Superior temporal gyrus (tissue), 1 donor: ENCODE data around the gene SLC6A19.
"Not testable (repeated sequence)": the region's sequence is repeated elsewhere in the genome, so short reads cannot be mapped to it uniquely, and the experiment has no call there.

Experiments
- DNase-seq: peaks from one replicate; pipeline ENCODE4 v3.0.0-alpha.2; 2016; ENCODE audit errors: extremely low spot score

Gene SLC6A19

GRCh38 chr5:1201327-1202025 is at the start of gene SLC6A19:
Gene SLC6A19, plus strand, starts transcription at chr5:1201595. Its CDS starts 56 bp downstream, at chr5:1201651.
- DNase-seq, result no peak

- DNase-seq, result no peak
These were observed 49.2 kb upstream of the SLC6A19 start for GRCh38 chr5:1152156-1152555.

- no peak for DNase-seq
These were observed 48.6 kb upstream of the SLC6A19 start for GRCh38 chr5:1152771-1153282.

- DNase-seq, result no peak
These were observed 48.0 kb upstream of the SLC6A19 start for GRCh38 chr5:1153428-1153827.

- no peak for DNase-seq
These were observed 46.0 kb upstream of the SLC6A19 start for GRCh38 chr5:1155191-1156032.

GRCh38 chr5:1156033-1156753 is 45.2 kb upstream of the SLC6A19 start:
- DNase-seq, result no peak

- DNase-seq, result no peak
These were observed 44.5 kb upstream of the SLC6A19 start for GRCh38 chr5:1156754-1157460.

- not testable (repeated sequence) for DNase-seq
These were observed 43.9 kb upstream of the SLC6A19 start for GRCh38 chr5:1157461-1157986.

GRCh38 chr5:1158647-1159340 is 42.6 kb upstream of the SLC6A19 start:
- no peak for DNase-seq

- no peak for DNase-seq
These were observed 42.1 kb upstream of the SLC6A19 start for GRCh38 chr5:1159341-1159675.

- no peak for DNase-seq
These were observed 41.5 kb upstream of the SLC6A19 start for GRCh38 chr5:1159774-1160406.

- DNase-seq, result no peak
These were observed 40.1 kb upstream of the SLC6A19 start for GRCh38 chr5:1161108-1161832.

- peak; percentile 66 for DNase-seq
These were observed 39.6 kb upstream of the SLC6A19 start for GRCh38 chr5:1161833-1162229.

- DNase-seq, result no peak
These were observed 39.1 kb upstream of the SLC6A19 start for GRCh38 chr5:1162276-1162675.

- DNase-seq, result no peak
These were observed 38.6 kb upstream of the SLC6A19 start for GRCh38 chr5:1162751-1163150.

- DNase-seq, result no peak
These were observed 38.0 kb upstream of the SLC6A19 start for GRCh38 chr5:1163366-1163765.

GRCh38 chr5:1163879-1164278 is 37.5 kb upstream of the SLC6A19 start:
- DNase-seq, result no peak

GRCh38 chr5:1164696-1165630 is 36.4 kb upstream of the SLC6A19 start:
- DNase-seq, result no peak

GRCh38 chr5:1165864-1166263 is 35.5 kb upstream of the SLC6A19 start:
- DNase-seq, result no peak
